GM19397 (cell line): ENCODE data around the gene WDR83.
A peak's percentile ranks its signal among the peaks of the same experiment; 100 is the strongest.
"Not testable (repeated sequence)": the region's sequence is repeated elsewhere in the genome, so short reads cannot be mapped to it uniquely, and the experiment has no call there.

Experiments
- ATAC-seq: cut with Tn5 transposase; IDR thresholded peaks from one replicate; pipeline ENCODE4 v1.9.1; 2021; ENCODE audit warnings: mild to moderate bottlenecking, moderate library complexity; ENCODE audit not compliant: unreplicated experiment

The WDR83 gene

GRCh38 chr19:12666265-12667048 is at the start of gene WDR83, which contains the start of gene MAN2B1:
TSS of gene WDR83 (plus strand) at chr19:12666807. CDS start at chr19:12669791, 2,984 bp downstream.
TSS of gene MAN2B1 (minus strand) at chr19:12666742. CDS start at chr19:12666701, 41 bp downstream.
- peak; percentile 48 for ATAC-seq

DNA sequence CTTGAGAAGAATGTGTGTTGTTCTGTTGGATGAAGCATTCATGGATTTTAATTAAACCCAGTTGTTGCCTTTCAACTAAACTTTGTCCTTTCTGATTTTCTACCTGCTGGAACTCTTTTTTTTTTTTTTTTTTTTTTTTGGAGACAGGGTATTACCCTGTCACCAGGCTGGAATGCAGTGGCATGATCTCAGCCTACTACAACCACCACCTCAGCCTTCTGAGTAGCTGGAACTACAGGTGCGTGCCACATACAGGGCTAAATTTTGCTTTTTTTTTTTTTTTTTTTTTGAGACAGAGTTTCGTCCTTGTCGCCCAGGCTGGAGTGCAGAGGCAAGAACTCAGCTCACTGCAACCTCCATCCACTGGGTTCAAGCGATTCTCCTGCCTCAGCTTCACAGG is 49.0 kb upstream of the WDR83 start:
- ATAC-seq = no peak

DNA sequence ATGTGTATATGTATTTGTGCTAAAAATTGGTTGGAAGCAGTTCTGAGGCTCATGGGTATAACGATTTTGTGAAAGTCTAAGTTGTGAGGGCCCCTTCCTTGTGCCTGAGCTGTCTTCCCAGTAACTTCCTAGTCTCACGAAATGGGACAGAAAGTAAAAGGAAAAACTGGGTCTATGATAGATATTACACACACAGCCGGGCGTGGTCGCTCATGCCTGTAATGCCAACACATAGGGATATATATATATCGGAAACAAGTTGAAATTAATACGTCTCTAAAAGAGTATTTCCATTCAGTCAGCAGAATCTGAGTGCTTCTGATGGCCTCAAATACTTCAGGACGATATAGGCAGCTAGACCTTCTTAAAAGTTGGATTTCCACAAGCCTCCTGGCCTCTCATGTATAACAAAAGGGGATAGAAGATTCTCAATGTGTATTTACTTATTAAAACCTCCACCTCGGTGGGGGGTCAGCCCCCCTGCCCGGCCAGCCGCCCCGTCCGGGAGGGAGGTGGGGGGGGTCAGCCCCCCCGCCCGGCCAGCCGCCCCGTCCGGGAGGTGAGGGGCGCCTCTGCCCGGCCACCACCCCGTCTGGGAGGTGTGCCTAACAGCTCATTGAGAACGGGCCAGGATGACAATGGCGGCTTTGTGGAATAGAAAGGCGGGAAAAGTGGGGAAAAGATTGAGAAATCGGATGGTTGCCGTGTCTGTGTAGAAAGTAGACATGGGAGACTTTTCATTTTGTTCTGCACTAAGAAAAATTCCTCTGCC is 45.2 kb upstream of the WDR83 start:
- not testable (repeated sequence) for ATAC-seq

DNA sequence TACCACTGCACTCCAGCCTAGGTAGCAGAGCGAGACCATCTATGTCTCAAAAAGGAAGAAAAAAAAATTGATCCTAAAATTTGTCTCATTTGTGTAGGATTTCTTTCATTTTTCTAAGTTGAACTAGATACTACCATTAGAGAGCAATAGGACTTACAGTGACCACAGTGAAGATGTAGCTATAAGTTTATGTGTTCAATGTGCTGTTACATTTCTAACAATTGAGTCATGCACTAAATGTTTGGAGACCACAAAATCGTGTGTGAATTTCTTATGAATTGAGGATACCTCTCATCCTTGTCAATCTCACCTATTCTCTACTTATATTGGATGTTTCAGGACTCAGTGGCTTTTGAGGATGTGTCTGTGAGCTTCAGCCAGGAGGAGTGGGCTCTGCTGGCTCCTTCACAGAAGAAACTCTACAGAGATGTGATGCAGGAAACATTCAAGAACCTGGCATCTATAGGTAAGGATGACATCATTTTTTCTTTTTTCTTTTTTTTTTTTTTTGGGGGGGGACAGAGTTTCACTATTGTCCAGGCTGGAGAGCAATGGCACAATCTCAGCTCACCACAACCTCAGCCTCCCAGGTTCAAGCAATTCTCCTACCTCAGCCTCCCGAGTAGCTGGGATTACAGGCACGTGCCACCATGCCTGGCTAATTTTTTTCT is 43.1 kb upstream of the WDR83 start:
- ATAC-seq = no peak

DNA sequence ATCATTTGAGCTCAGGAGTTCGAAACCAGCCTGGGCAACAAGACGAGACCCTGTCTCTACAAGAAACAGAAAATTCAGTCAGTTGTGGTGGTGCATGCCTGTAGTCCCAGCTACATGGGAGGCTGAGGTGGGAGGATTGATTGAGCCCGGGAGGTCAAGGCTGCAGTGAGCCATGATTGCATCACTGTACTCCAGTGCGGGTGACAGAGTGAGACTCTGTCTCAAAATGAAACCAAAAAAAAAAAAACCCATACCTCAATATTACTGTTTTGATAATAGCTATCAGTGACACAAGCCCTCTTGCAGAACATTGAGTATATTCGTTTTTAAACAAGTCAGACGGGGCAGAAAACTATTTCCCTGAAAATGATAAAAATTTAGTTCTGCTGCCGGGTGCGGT is 39.6 kb upstream of the WDR83 start:
- no peak for ATAC-seq

- ATAC-seq = no peak
Observed at GRCh38 chr19:12628040-12629022, 38.3 kb upstream of the WDR83 start.

DNA sequence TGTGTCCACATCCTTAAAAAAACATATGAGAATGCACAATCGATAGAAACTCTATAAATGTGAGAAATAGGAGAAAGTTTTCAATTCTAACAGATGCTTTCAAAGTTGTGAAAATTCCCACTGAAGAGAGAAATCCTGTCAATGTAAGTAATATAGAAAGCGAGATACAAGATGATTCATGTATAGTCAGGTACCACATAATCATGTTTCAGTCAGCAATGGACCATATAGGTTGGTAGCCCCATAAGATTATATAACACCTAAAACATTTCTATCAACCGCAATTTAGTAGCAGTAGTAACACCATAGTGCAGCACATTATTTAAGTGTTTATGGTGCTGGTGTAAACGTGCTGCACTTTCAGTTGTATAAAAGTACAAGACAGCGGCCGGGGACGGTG is 37.4 kb upstream of the WDR83 start:
- ATAC-seq = no peak

- ATAC-seq = no peak
Observed at GRCh38 chr19:12636631-12637030, 30.0 kb upstream of the WDR83 start.

GRCh38 chr19:12638611-12639182 is 27.9 kb upstream of the WDR83 start:
- no peak for ATAC-seq

DNA sequence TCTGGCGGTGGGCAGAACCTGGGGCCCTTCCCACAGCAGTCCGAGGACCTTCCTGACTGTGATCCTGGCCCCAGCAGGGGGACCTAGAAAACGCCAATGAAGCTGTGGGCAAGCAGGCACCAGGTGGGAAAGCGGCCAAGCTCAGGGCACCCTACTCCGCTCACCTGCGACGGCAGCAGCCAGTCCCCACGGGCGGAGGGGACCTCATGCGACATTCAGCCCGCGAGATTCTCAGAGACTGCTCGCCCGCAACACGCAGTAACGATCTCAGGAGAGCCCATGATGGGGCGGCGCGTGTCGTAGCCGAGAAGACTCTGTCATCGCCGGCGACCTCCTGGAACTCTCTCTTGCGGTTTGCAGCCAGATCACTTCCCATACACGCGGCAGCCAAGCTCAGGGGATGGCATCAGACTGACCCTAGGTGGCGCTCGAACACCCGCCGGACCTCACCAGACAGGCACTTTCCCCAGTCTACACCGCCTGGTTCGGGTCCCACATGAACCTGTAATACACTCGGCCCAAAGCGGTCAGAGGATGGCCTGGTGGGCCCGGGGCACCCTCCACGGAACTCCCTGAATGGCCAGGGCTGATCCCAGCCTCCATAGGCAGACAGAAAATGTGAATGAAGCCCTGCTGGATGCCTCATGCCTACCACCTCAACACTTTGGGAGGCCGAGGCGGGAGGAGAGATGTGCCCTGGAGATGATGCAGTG is 26.6 kb upstream of the WDR83 start:
- ATAC-seq = peak; percentile 61

DNA sequence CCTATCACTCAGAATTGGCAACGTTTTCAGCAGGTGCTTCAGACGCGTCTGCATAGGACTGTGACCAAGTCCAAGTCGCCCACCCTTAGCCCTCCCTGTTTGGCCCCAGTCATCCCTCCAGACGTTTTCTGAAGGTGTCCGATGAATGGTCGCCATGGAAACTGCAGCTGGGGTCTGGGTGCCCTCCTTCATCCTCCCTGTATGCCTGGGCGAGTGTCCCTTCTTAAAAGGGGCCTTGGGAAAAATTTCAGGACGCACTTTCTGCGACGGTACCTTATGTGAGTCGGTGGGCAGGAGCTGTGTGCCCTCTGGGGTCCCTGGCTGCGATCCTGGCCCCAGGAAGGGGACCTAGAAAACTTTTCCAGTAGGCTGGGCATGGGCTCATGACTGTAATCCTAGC is 25.2 kb upstream of the WDR83 start:
- no peak for ATAC-seq

GRCh38 chr19:12642506-12642905 is 24.1 kb upstream of the WDR83 start:
- no peak for ATAC-seq

GRCh38 chr19:12643716-12644115 is 22.9 kb upstream of the WDR83 start:
- not testable (repeated sequence) for ATAC-seq

- no peak for ATAC-seq
Observed at GRCh38 chr19:12646551-12646950, 20.1 kb upstream of the WDR83 start.

DNA sequence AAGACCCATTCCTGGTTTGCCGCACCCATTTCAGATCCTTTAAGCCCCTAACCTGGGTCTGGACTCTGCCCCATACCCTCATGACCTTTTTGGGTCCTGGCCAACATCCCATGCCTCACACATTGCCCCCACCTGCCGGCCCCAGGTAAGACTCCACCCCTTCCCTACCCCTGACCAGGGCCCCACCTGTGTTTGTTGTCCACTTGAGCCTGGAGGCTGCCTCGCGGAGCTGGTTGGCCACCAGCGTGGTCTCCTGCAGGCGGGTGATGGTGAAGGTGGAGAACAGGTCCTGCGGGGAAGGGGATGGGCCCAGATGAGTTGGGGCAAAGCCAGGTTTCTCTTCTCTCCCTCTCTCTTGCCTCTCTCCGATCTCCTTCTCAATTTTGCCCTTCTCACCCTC is 19.6 kb upstream of the WDR83 start:
- no peak for ATAC-seq

- ATAC-seq = no peak
Observed at GRCh38 chr19:12647490-12648071, 19.0 kb upstream of the WDR83 start.

DNA sequence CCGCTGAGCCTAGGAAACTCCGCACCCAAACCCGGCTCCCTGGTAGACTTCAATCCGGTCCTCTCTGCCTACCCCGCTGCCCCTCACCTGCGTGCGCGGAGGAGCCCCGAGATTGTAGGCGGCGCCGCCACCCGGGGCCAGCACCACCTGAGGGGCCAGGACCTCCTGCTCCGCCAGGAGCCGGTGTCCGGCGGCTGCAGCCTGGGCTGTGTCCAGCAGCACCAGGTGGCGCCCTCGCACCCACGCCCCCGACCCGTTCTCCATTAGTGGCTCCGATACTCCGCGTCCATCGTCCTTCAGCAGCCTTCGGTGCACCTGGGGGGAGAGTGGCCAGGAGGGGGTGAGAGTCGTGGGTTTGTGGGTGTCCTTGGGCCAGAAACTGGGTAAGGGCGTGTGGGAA is 18.5 kb upstream of the WDR83 start:
- ATAC-seq = no peak

DNA sequence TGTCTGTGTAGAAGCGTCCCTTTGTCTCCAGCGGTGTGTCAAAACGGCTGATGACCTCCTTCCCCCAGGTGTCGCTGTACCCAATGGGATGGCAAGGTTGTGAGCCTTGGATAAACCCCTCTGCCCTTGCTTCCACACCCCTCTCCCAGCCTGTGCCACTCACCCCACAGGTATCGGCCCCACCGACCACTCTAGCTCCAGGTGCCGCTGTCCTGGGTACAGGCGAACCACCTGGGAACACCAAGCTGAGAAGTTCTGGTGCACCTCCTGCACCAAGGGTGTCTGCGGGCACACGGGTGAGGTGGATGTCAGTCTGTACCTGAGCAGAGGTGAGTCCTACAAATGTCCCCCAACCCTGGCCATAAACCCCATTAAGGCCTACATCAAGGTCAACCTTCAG is 16.7 kb upstream of the WDR83 start:
- no peak for ATAC-seq

GRCh38 chr19:12652219-12652618 is 14.4 kb upstream of the WDR83 start:
- ATAC-seq = no peak
